Upper lobe of left lung (tissue), 6 donors: ENCODE measurements around the gene LMOD3. TPM values are rescaled to one million over a fixed set of nuclear protein-coding genes. Genes with fewer than 3 reads are reported as not detected.

Experiments
- ATAC-seq, 2 donors: fragments of 200-7000 bp; cut with Tn5 transposase; one replicate each; pipeline ENCODE4 v1.9.1; 2022; ENCODE audit warnings: mild to moderate bottlenecking in 2 of 2, moderate library complexity in 2 of 2; ENCODE audit not compliant: low FRiP score in 2 of 2
- DNase-seq, 2 donors: peaks; one replicate each; pipeline ENCODE4 v3.0.0-alpha.2; 2019 to 2020
- H3K27ac ChIP-seq, 4 donors: fragments of 200-600 bp; sonication (generic); one replicate each; pipeline ENCODE4 v1.5.1; 2016 to 2019
- H3K27me3 ChIP-seq, 4 donors: fragments of 200-600 bp; sonication (generic); one replicate each; pipeline ENCODE4 v1.5.1; 2017 to 2019
- H3K36me3 ChIP-seq, 4 donors: fragments of 200-600 bp; sonication (generic); one replicate each; pipeline ENCODE4 v1.5.1; 2016 to 2019
- H3K4me1 ChIP-seq, 4 donors: fragments of 200-600 bp; sonication (generic); one replicate each; pipeline ENCODE4 v1.5.1; 2018 to 2019
- H3K4me3 ChIP-seq, 4 donors: fragments of 200-600 bp; sonication (generic); one replicate each; pipeline ENCODE4 v1.5.1; 2017 to 2019; ENCODE audit warnings: mild to moderate bottlenecking in 2 of 4, moderate library complexity in 1 of 4
- H3K9me3 ChIP-seq, 4 donors: fragments of 200-600 bp; sonication (generic); one replicate each; pipeline ENCODE4 v1.5.1; 2018 to 2019
- CTCF ChIP-seq, 6 experiments: fragments of 450-650 bp in 4 of 6; fragments of 200-600 bp in 2 of 6; sonication (generic) in 2 of 6; IDR thresholded peaks; one replicate each; pipeline ENCODE4 v1.5.1; 2016 to 2019; ENCODE audit warnings: antibody characterized with exemption in 6 of 6
- POLR2A ChIP-seq, 4 donors: fragments of 450-650 bp; IDR thresholded peaks; one replicate each; pipeline ENCODE4 v1.5.1; 2016 to 2017; ENCODE audit warnings: antibody characterized with exemption in 4 of 4, mild to moderate bottlenecking in 2 of 4
- POLR2AphosphoS5 ChIP-seq, 2 donors: sonication (generic); formaldehyde crosslinking; IDR thresholded peaks; one replicate each; pipeline ENCODE4 v1.5.1; 2017; ENCODE audit warnings: antibody characterized with exemption in 2 of 2
- WGBS, 2 donors: methylation state at CpG; one replicate each; pipeline ENCODE4 v1.1.5; 2017 to 2018; 5-methylcytosine and 5-hydroxymethylcytosine counted together
- total RNA-seq, 6 donors: library from RNA; depleted of rRNA in 4 of 6; stranded (reverse); fragments of >200 nt in 4 of 6; gene quantifications; one replicate each; pipeline versions ENCODE4 v1.1.0 to v1.2.1, GENCODE V29; 2016 to 2021
- donor health status: DM: no; HTN: no; CAD: no; lungs with moderate emphysema.
- donor health status: DM: no; HTN: yes; CAD: no; lungs with severe emphysema.

LMOD3 gene
- total RNA-seq, 6 donors from 2014 or later = 0.17 to 4.2 (median 0.40) TPM; not detected in 2

- Histone ChIP-seq H3K36me3 (peaks cover 13 to 91% (median 28%) of the 10 kb centered on the region in 4 donors), H3K27me3 (no peaks in the 10 kb centered on the region), H3K27ac (peak overlapping the region in 1 of 4 donors; percentile 11), H3K4me1 (no peaks in the 10 kb centered on the region), H3K9me3 (no peaks in the 10 kb centered on the region), H3K4me3 (no peak overlapping the region)
- DNase-seq (no peak), ATAC-seq (peak in 1 of 2 donors; percentile 55)
- WGBS, 2 donors = 61 to 63% methylated on average over 3 of the region's 3 CpGs
- no peak for TF ChIP-seq CTCF (IDR thresholded peaks at IDR 0.05)
- no peak for TF ChIP-seq POLR2AphosphoS5 (IDR thresholded peaks at IDR 0.05)
- TF ChIP-seq POLR2A (IDR thresholded peaks at IDR 0.05) = no peak
Measured at GRCh38 chr3:69058180-69058946, 64.0 kb downstream of the LMOD3 start.

Other genes with a start within 250 kb of the LMOD3 start
- gene TAFA4, start 190.0 kb downstream of the LMOD3 start, total RNA-seq = under 1 TPM in 3 of 6 donors, not detected in 3; 0.26 to 0.89 (median 0.55) TPM
- 10 to 100 TPM; 29.9 to 79.6 (median 40.9) TPM for gene EOGT, start 108.9 kb downstream of the LMOD3 start, total RNA-seq
- 100 to 1,000 TPM in 1 of 6 donors, 10 to 100 TPM in 5; 30.2 to 212 (median 53.0) TPM for gene TMF1, start 70.3 kb downstream of the LMOD3 start, total RNA-seq
- 10 to 100 TPM; 36.8 to 71.9 (median 50.5) TPM for gene UBA3, start 42.2 kb downstream of the LMOD3 start, total RNA-seq
- 100 to 1,000 TPM in 4 of 6 donors, 10 to 100 TPM in 2; 34.6 to 145 (median 125) TPM for gene ARL6IP5, start 37.7 kb downstream of the LMOD3 start, total RNA-seq